ENCODE measurements around the gene ZNF516. TPM values are rescaled to one million over a fixed set of nuclear protein-coding genes. Genes with fewer than 3 reads are reported as not detected.

Gene ZNF516
- total RNA-seq, 1 experiment from 2014 or later = 22.6 TPM

GRCh38 chr18:76384861-76385680 lies 110.0 kb downstream of the ZNF516 start:
- Histone ChIP-seq H3K27me3 (ENCODE audit: insufficient read depth, low read length) (no peaks in the 10 kb centered on the region), H2BK12ac (ENCODE audit: insufficient read length, low read depth, low read length) (no peak overlapping the region), H3K14ac (ENCODE audit: insufficient read depth, low read length) (no peak overlapping the region; the same call in 1 of the 2 replicates), H2AK5ac (ENCODE audit: insufficient read length, low read length) (no peak overlapping the region), H3K23ac (ENCODE audit: insufficient read length, low read depth, low read length) (no peak overlapping the region), H3K4me2 (ENCODE audit: insufficient read depth, insufficient read length, low read length) (no peak overlapping the region), H3K27ac (ENCODE audit: insufficient read length, low read depth, low read length) (no peak overlapping the region), H3K23me2 (ENCODE audit: insufficient read length, low read depth, low read length, poor library complexity, severe bottlenecking) (no peaks in the 10 kb centered on the region), H3K79me1 (ENCODE audit: insufficient read depth, low read depth, low read length, poor library complexity, severe bottlenecking) (peaks cover 4% of the 10 kb centered on the region), H2BK5ac (ENCODE audit: insufficient read length, low read length) (no peak overlapping the region), H2AFZ (ENCODE audit: low read length) (no peak overlapping the region), H3K4ac (ENCODE audit: low read depth, low read length) (no peak overlapping the region), H4K20me1 (ENCODE audit: control insufficient read depth, insufficient read depth, insufficient read length) (no peaks in the 10 kb centered on the region), H3K56ac (ENCODE audit: insufficient read length, low read depth, low read length) (no peak overlapping the region), H3T11ph (ENCODE audit: low read length) (no peak overlapping the region), H4K5ac (ENCODE audit: insufficient read length, low read depth, low read length) (no peak overlapping the region), H3K9me3 (ENCODE audit: control insufficient read depth, low read depth, low read length) (no peaks in the 10 kb centered on the region), H2BK15ac (ENCODE audit: low read depth, low read length) (no peak overlapping the region), H2BK20ac (ENCODE audit: low read depth, low read length, poor library complexity, severe bottlenecking) (no peak overlapping the region), H3K9ac (ENCODE audit: extremely low read depth, insufficient read length, low read length) (no peak overlapping the region), H2BK120ac (ENCODE audit: low read depth, low read length, poor library complexity, severe bottlenecking) (no peak overlapping the region), H4K8ac (replicated peaks; ENCODE audit: insufficient read length, low read depth, low read length) (no peak overlapping the region), H3K18ac (ENCODE audit: insufficient read length, low read depth, low read length) (no peak overlapping the region), H4K91ac (ENCODE audit: insufficient read length, low read depth, low read length) (no peak overlapping the region), H3K4me1 (ENCODE audit: insufficient read depth, low read length) (no peaks in the 10 kb centered on the region), H3K79me2 (ENCODE audit: insufficient read depth, low read length) (no peaks in the 10 kb centered on the region)
- no CpG with 5 or more reads among the region's 35 CpGs for WGBS (ENCODE audit: extremely low coverage, insufficient read length, low lambda C conversion rate)
- peak overlapping the region in 1 of 3 experiments; percentile 34; a peak in 1 of 7 replicates for H3K27ac Mint-ChIP-seq
- peaks cover under 1 to 14% (median 8%) of the 10 kb centered on the region in 3 experiments; a peak in 6 of 7 replicates for H3K36me3 Mint-ChIP-seq (ENCODE audit: insufficient read depth in 1 of 3, low read depth in 3 of 3)
- no peak overlapping the region for H3K4me3 Mint-ChIP-seq
- H3K27me3 Mint-ChIP-seq (ENCODE audit: low read depth) = no peaks in the 10 kb centered on the region
- no peak for DNase-seq
- peaks cover 5 to 8% of the 10 kb centered on the region in 2 experiments; a peak in 3 of 5 replicates for H3K9me3 Mint-ChIP-seq
- peaks cover 13 to 16% of the 10 kb centered on the region in 2 experiments for H3K4me1 Mint-ChIP-seq
- TF ChIP-seq, protein P1, sequence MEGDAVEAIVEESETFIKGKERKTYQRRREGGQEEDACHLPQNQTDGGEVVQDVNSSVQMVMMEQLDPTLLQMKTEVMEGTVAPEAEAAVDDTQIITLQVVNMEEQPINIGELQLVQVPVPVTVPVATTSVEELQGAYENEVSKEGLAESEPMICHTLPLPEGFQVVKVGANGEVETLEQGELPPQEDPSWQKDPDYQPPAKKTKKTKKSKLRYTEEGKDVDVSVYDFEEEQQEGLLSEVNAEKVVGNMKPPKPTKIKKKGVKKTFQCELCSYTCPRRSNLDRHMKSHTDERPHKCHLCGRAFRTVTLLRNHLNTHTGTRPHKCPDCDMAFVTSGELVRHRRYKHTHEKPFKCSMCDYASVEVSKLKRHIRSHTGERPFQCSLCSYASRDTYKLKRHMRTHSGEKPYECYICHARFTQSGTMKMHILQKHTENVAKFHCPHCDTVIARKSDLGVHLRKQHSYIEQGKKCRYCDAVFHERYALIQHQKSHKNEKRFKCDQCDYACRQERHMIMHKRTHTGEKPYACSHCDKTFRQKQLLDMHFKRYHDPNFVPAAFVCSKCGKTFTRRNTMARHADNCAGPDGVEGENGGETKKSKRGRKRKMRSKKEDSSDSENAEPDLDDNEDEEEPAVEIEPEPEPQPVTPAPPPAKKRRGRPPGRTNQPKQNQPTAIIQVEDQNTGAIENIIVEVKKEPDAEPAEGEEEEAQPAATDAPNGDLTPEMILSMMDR (conservative IDR thresholded peaks at IDR 0.05) = no peak

Measured in H9 (cell line).